Lung (tissue), 12 donors: ENCODE measurements around the gene LIMA1. TPM values are rescaled to one million over a fixed set of nuclear protein-coding genes. Genes with fewer than 3 reads are reported as not detected.
A peak's percentile ranks its signal among the peaks of the same experiment; 100 is the strongest.

Experiments
- ATAC-seq: fragments of 200-7000 bp; cut with Tn5 transposase; one replicate; pipeline ENCODE4 v1.9.1; 2020; ENCODE audit warnings: moderate number of reproducible peaks; ENCODE audit not compliant: insufficient read depth, low FRiP score
- DNase-seq, 3 donors: peaks; one replicate each; pipeline ENCODE4 v3.0.0-alpha.2; 2013 to 2017
- H3K27ac ChIP-seq, 2 donors: one replicate each; pipeline ENCODE4 v1.5.1; 2013; ENCODE audit warnings: mild to moderate bottlenecking in 2 of 2, moderate library complexity in 2 of 2, control low read depth in 1 of 2, inconsistent platforms in 1 of 2, low read depth in 1 of 2, low read length in 1 of 2
- H3K27me3 ChIP-seq, 3 donors: one replicate each; pipeline ENCODE4 v1.5.1; 2013; ENCODE audit warnings: low read length in 2 of 3; ENCODE audit not compliant: control insufficient read depth in 3 of 3, insufficient read depth in 3 of 3
- H3K36me3 ChIP-seq, 4 donors: one replicate each; pipeline ENCODE4 v1.5.1; 2013; ENCODE audit warnings: low read length in 4 of 4, mild to moderate bottlenecking in 1 of 4, moderate library complexity in 1 of 4; ENCODE audit not compliant: control insufficient read depth in 4 of 4, insufficient read depth in 4 of 4
- H3K4me1 ChIP-seq, 5 donors: one replicate each; pipeline ENCODE4 v1.5.1; 2013; ENCODE audit warnings: low read length in 5 of 5, mild to moderate bottlenecking in 2 of 5, moderate library complexity in 1 of 5; ENCODE audit not compliant: control insufficient read depth in 5 of 5, insufficient read depth in 5 of 5
- H3K4me3 ChIP-seq: one replicate; pipeline ENCODE4 v1.5.1; 2013; ENCODE audit warnings: mild to moderate bottlenecking, control low read depth, moderate library complexity
- H3K9ac ChIP-seq, 2 donors: one replicate each; pipeline ENCODE4 v1.5.1; 2013; ENCODE audit warnings: low read length in 2 of 2, control low read depth in 1 of 2; ENCODE audit not compliant: insufficient read depth in 1 of 2
- H3K9me3 ChIP-seq, 4 donors: one replicate each; pipeline ENCODE4 v1.5.1; 2013; ENCODE audit warnings: low read length in 3 of 4, mild to moderate bottlenecking in 1 of 4, moderate library complexity in 1 of 4; ENCODE audit not compliant: control insufficient read depth in 4 of 4, insufficient read depth in 3 of 4
- CTCF ChIP-seq: IDR thresholded peaks from 2 replicates; pipeline ENCODE4 v1.5.1; 2012; ENCODE audit warnings: mild to moderate bottlenecking; ENCODE audit errors: control extremely low read depth, extremely low read depth
- WGBS, 2 donors: extraction: QIAGEN DNeasy Blood & Tissue Kit; methylation state at CpG; one replicate each; pipeline ENCODE4 v1.1.7; 2013; 5-methylcytosine and 5-hydroxymethylcytosine counted together
- polyA plus RNA-seq, 2 donors: library from polyadenylated mRNA; stranded (reverse); fragments of 200-250 nt; gene quantifications; one replicate each; pipeline ENCODE4 v1.2.1, GENCODE V29; 2013
- total RNA-seq, 2 donors: library from RNA; depleted of rRNA in 1 of 2; stranded (reverse); fragments of >200 nt in 1 of 2; gene quantifications; one replicate each; pipeline ENCODE4 v1.2.1, GENCODE V29; 2014 to 2021
- donor health status: control.
- donor health status: control.
- donor health status: Bipolar disorder and iron deficiency.
- donor health status: healthy.
- donor health status: DM: yes; HTN: yes; CAD: no.

Gene LIMA1
- total and polyA plus RNA-seq, 4 donors = 25.0 to 69.7 (median 45.7) TPM

GRCh38 chr12:50243507-50243906, 39.8 kb downstream of the LIMA1 start:
- peaks cover 0 to 6% (median 2%) of the 10 kb centered on the region in 4 donors for H3K36me3 ChIP-seq
- H3K9ac ChIP-seq = no peak overlapping the region
- TF ChIP-seq CTCF = no peak
- no peak overlapping the region for H3K4me3 ChIP-seq
- H3K9me3 ChIP-seq = no peaks in the 10 kb centered on the region
- DNase-seq (no peak), ATAC-seq (no peak)
- no peak overlapping the region for H3K27ac ChIP-seq
- H3K4me1 ChIP-seq = peaks cover 0 to 16% (median 6%) of the 10 kb centered on the region in 5 donors
- 64 to 73% methylated on average over 1 of the region's 1 CpG for WGBS, 2 donors
- no peaks in the 10 kb centered on the region for H3K27me3 ChIP-seq

- no peak for TF ChIP-seq CTCF
- H3K36me3 ChIP-seq = peaks cover 0 to 3% (median under 1%) of the 10 kb centered on the region in 4 donors
- no peaks in the 10 kb centered on the region for H3K27me3 ChIP-seq
- H3K4me1 ChIP-seq = peaks cover 0 to 16% (median 6%) of the 10 kb centered on the region in 5 donors
- peak overlapping the region; percentile 76 to 85 for H3K27ac ChIP-seq
- no peak overlapping the region for H3K4me3 ChIP-seq
- WGBS, 2 donors = 54 to 65% methylated on average over 1 of the region's 1 CpG
- DNase-seq (no peak), ATAC-seq (no peak)
- no peaks in the 10 kb centered on the region for H3K9me3 ChIP-seq
- H3K9ac ChIP-seq = no peak overlapping the region
Observed at GRCh38 chr12:50242751-50243191, 40.5 kb downstream of the LIMA1 start.

- Histone ChIP-seq H3K4me3 (no peak overlapping the region), H3K36me3 (peaks cover 0 to 3% (median under 1%) of the 10 kb centered on the region in 4 donors), H3K4me1 (peaks cover 0 to 16% (median 6%) of the 10 kb centered on the region in 5 donors), H3K27me3 (no peaks in the 10 kb centered on the region), H3K27ac (no peak overlapping the region), H3K9me3 (no peaks in the 10 kb centered on the region), H3K9ac (no peak overlapping the region)
- DNase-seq = no peak
- TF ChIP-seq CTCF = no peak
- 56 to 57% methylated on average over 1 of the region's 1 CpG for WGBS, 2 donors
- ATAC-seq = no peak
Observed at GRCh38 chr12:50241178-50241577, 42.1 kb downstream of the LIMA1 start.

GRCh38 chr12:50240792-50241114, 42.6 kb downstream of the LIMA1 start:
- Histone ChIP-seq H3K27ac (peak overlapping the region in 1 of 2 donors; percentile 56), H3K9ac (no peak overlapping the region), H3K9me3 (no peaks in the 10 kb centered on the region), H3K36me3 (peaks cover 0 to 3% (median under 1%) of the 10 kb centered on the region in 4 donors), H3K4me3 (no peak overlapping the region), H3K27me3 (no peaks in the 10 kb centered on the region), H3K4me1 (peaks cover 0 to 16% (median 6%) of the 10 kb centered on the region in 5 donors)
- WGBS, 2 donors = 59 to 63% methylated on average over 1 of the region's 1 CpG
- ATAC-seq = peak; percentile 7
- TF ChIP-seq CTCF = no peak
- no peak for DNase-seq
